T-helper 9 cell (primary cell): ENCODE data around the gene GIGYF1.
"Not testable (repeated sequence)": the region's sequence is repeated elsewhere in the genome, so short reads cannot be mapped to it uniquely, and the experiment has no call there.

ENCODE experiments used
- DNase-seq: peaks from one replicate; pipeline ENCODE4 v3.0.0-alpha.2; 2020
- total RNA-seq, 2 donors: gene quantifications; one replicate each; lab custom pipeline; 2026; lab: John Stamatoyannopoulos, UW

Gene GIGYF1
- total RNA-seq, result 193 to 196 reads per million in 2 donors

DNA sequence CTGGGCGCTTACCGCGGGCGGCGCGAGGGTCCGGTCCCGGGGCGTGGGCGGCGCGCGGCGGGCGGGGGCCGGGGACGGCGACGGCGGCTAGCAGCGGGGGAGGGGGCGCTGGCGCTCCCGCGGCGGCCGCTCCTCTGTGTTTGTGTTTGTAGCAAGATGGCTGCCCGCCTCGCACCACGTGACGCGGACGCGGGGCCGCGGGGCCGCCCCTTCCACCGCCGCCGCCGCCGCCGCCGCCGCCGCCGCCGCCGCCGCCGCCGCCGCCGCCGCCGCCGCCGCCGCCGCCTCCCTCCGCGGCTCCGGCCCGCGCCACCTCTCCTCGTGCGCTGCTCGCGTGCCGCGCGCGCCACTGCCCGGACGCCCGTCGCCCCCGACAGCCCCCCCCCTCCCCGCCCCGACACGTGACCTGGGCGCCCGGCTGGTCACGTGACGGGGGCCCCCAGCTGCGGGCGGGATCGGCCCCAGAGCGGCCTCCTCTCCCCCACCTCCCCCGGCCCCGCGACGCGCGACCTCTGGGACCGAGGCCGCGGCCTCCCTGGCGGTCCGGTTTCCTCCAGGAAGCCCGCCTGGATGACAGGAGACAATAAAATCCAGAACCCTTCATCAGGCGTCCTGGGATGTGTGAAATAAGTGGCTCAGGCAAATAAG is at the start of gene GIGYF1:
Gene GIGYF1, minus strand, starts transcription at position 153 of the 648 bp plus-strand sequence. CDS start 6,012 bp downstream, outside the sequence.
- peak; percentile 68 for DNase-seq

GRCh38 chr7:100739934-100740333 is 45.9 kb upstream of the GIGYF1 start:
- no peak for DNase-seq

DNA sequence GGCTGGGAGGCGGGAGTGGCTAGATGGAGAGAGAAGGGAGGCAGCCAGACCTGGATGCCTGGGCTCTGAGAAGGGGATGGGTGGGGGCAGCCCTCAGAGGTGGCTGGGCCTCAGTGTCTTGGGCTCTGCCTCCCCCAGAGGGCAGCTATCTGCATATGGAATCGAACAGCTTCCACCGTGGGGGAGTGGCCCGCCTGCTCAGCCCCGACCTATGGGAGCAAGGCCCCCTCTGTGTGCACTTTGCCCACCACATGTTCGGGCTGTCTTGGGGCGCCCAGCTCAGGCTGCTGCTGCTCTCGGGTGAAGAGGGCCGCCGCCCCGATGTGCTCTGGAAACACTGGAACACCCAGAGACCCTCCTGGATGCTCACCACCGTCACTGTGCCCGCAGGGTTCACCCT is 42.6 kb upstream of the GIGYF1 start:
- DNase-seq, result no peak

- DNase-seq, result no peak
Measured at GRCh38 chr7:100735730-100736129, 41.7 kb upstream of the GIGYF1 start.

DNA sequence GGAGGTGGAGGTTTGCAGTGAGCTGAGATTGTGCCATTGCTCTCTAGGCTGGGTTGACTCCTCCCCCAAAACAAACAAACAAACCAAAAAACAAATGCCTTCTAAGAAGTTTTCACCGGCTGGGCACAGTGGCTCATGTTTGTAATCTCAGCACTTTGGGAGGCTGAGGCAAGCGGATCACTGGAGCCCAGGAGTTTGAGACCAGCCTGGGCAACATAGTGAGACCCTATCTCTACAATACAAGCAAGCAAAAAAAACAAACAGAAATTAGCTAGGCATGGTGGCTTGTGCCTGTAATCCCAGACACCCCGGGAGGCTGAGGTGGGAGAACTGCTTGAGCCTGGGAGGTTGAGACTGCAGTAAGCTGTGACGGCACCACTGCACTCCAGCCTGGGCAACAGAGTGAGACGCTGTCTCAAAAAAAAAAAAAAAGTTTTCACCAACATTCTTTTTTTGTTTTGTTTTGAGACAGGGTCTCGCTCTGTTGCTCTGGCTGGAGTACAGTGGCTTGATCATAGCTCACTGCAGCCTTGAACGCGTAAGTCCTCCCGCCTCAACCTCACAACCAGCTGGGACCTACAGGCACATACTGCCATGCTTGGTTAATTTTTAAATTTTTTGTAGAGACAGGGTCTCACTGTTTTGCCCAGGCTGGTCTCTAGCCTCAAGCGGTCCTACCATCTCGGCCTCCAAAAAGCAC is 38.0 kb upstream of the GIGYF1 start:
- DNase-seq, result no peak

GRCh38 chr7:100730136-100730800 is 36.2 kb upstream of the GIGYF1 start:
- no peak for DNase-seq

DNA sequence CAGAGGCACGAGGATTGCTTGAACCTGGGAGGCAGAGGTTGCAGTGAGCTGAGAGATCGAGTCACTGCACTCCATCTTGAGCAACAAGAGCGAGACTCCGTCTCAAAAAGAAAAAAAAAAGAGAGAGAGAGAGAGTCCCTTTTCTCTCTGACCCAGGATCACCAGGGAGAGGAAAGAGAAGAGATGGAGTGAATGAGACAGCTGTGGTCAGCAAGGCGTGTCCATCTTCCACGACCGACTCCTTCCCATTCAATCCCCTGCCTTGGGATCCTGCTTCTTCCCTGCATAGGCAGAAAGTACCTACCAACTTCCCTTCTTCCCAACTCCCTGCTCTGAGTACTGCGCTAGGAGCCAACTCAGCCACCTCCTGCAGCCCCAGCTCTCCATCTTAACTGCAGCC is 34.1 kb upstream of the GIGYF1 start:
- DNase-seq, result no peak

DNA sequence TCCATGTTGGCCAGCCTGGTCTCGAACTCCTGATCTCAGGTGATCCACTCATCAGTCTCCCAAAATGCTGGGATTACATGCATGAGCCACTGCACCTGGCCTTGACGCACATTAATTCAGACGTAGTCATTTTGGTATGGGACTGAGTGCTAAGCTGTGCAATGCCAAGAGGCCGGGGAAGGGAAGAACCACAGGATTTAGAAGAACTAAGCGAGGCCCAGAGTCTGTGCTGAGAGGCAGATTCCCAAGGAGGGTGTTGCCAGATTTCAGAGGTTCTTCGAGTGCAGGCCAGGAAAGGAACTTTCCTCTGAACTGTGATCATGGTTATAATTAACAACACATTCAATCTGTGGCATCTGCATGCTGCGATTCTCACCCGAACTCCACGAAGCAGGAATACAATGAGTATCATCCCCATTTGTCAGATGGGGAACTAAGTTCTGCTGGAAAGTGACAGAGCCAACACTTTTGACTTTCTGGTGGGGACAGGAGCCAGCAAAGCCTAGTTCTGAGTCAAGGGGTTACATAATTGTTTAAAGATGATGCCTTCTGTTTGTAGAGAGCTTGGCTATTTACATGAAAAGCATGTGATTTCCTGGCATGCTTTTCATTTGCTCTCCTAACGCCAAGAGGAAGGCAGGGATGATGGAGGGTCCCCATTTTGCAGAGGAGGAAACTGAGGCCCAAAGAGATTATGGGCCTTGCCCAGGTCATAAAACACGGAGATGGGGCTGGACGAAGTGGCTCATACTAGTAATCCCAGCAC is 33.1 kb upstream of the GIGYF1 start:
- no peak for DNase-seq

- not testable (repeated sequence) for DNase-seq
Measured at GRCh38 chr7:100724364-100724763, 30.3 kb upstream of the GIGYF1 start.

- DNase-seq, result no peak
Measured at GRCh38 chr7:100723732-100724275, 29.8 kb upstream of the GIGYF1 start.

DNA sequence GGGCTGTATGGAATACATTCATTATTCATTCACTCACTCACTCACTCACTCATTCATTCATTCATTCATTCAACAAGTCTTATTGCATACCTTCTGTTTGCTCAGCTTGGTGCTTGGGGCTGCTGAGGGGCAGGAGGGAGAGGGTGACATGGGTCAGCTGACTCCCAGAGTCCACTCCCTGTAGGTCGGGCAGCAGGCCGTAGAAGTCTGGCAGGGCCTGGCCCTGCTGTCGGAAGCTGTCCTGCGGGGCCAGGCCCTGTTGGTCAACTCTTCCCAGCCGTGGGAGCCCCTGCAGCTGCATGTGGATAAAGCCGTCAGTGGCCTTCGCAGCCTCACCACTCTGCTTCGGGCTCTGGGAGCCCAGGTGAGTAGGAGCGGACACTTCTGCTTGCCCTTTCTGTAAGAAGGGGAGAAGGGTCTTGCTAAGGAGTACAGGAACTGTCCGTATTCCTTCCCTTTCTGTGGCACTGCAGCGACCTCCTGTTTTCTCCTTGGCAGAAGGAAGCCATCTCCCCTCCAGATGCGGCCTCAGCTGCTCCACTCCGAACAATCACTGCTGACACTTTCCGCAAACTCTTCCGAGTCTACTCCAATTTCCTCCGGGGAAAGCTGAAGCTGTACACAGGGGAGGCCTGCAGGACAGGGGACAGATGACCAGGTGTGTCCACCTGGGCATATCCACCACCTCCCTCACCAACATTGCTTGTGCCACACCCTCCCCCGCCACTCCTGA is 28.6 kb upstream of the GIGYF1 start:
- no peak for DNase-seq

DNA sequence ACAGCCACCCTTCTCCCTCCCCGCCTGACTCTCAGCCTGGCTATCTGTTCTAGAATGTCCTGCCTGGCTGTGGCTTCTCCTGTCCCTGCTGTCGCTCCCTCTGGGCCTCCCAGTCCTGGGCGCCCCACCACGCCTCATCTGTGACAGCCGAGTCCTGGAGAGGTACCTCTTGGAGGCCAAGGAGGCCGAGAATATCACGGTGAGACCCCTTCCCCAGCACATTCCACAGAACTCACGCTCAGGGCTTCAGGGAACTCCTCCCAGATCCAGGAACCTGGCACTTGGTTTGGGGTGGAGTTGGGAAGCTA is 27.4 kb upstream of the GIGYF1 start:
- no peak for DNase-seq

GRCh38 chr7:100720671-100721504 is 26.8 kb upstream of the GIGYF1 start:
- no peak for DNase-seq

- no peak for DNase-seq
Measured at GRCh38 chr7:100720279-100720670, 26.2 kb upstream of the GIGYF1 start, which contains the start of gene EPO. Gene EPO (plus strand): TSS chr7:100720468. CDS start chr7:100720981, 513 bp downstream.

- DNase-seq, result no peak
Measured at GRCh38 chr7:100719523-100720278, 25.7 kb upstream of the GIGYF1 start.

- DNase-seq, result not testable (repeated sequence)
Measured at GRCh38 chr7:100717073-100717472, 23.0 kb upstream of the GIGYF1 start.

DNA sequence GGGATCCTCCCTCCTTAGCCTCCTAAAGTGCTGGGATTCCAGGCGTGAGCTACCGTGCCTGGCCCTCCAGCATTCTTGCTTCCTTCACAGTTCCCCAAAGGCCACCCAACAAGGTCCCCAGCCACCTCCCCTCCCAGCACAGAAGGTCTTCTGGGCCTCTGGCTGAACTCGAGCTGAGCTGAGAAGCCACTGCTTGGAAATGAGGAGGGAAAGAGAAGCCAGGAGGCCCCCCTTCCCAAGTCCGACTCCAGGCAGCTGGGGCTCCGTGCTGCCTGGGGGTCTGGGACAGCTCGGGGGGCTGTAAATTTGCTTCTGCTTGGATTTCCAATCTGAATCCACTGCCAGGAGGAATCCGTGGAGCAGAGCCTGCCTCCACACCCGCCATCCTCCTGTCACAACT is 20.7 kb upstream of the GIGYF1 start:
- DNase-seq, result no peak

- DNase-seq, result no peak
Measured at GRCh38 chr7:100711369-100711768, 17.3 kb upstream of the GIGYF1 start.

DNA sequence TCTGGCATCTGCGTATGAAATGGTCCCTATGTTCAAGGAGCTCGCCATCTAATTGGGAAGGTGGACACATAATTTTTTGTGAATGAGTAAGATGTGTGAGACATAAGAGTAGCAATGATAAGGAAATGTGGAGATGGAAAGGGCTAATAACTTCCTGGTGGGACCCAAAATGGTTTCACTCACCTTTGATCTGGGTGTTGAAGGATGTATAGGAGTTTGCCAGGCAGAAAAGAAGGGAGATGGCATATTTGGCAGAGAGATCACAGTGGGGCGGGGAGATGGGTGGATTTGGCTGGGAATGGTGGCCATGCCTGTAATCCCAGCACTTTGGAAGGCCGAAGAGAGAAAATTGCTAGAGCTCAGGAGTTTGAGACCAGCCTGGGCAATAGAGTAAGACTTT is 16.4 kb upstream of the GIGYF1 start:
- no peak for DNase-seq

- DNase-seq, result no peak
Measured at GRCh38 chr7:100708395-100708794, 14.3 kb upstream of the GIGYF1 start.
